ENCODE measurements around the gene NPEPPS. TPM values are rescaled to one million over a fixed set of nuclear protein-coding genes. Genes with fewer than 3 reads are reported as not detected.
A peak's percentile ranks its signal among the peaks of the same experiment; 100 is the strongest.

The NPEPPS gene
- total and polyA plus RNA-seq, 2 experiments from 2014 or later = 97.6 to 104 TPM

GRCh38 chr17:47621293-47622179 is 90.6 kb downstream of the NPEPPS start:
- Histone ChIP-seq H3K4me3 (no peak overlapping the region), H3K4me2 (no peak overlapping the region), H3K36me3 (replicated peaks; ENCODE audit: insufficient read depth, low read depth) (no peaks in the 10 kb centered on the region), H3K9me2 (replicated peaks; ENCODE audit: insufficient read depth) (no peaks in the 10 kb centered on the region), H3K27ac (peak overlapping the region; percentile 54), H3K79me2 (no peaks in the 10 kb centered on the region), H3K4me1 (ENCODE audit: insufficient read depth) (peaks cover 8% of the 10 kb centered on the region), H2AFZ (no peak overlapping the region), H4K20me1 (ENCODE audit: insufficient read depth, poor library complexity, severe bottlenecking) (no peaks in the 10 kb centered on the region), H3K27me3 (no peaks in the 10 kb centered on the region), H3K9me3 (ENCODE audit: low read depth) (no peaks in the 10 kb centered on the region)
- DNase-seq (ENCODE audit: low spot score) = peak; percentile 73
- no peak for TF ChIP-seq CTCF (IDR thresholded peaks at IDR 0.05; ENCODE audit: poor library complexity)
- TF ChIP-seq EZH2phosphoT487 (IDR thresholded peaks at IDR 0.05; ENCODE audit: low read depth, severe bottlenecking, unreplicated experiment) = no peak
- WGBS (ENCODE audit: low lambda C conversion rate, missing lambda C conversion rate) = 50% methylated on average over 9 of the region's 9 CpGs

DNA sequence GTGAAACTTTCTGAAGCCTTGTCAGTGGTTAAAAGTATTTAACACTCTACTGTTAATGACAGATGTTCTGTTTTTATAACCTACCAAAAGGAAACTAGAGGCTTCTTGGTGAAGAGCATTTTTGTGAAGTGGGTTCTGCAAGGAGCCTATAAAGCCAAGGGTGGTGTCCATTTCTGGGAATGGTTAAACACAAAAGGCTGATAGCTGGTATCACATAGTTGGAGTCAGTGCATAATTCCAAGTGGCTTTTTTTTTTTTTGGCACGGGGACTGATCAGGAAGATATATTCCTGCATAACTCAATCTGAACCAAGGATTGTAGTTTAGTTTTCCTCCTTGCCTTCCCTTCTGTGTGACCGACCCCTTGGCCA is 91.3 kb downstream of the NPEPPS start:
- TF ChIP-seq EZH2 (IDR thresholded peaks at IDR 0.05; ENCODE audit: borderline replicate concordance) = no peak
- TF ChIP-seq EZH2phosphoT487 (IDR thresholded peaks at IDR 0.05; ENCODE audit: low read depth, severe bottlenecking, unreplicated experiment) = no peak
- TF ChIP-seq CTCF (IDR thresholded peaks at IDR 0.05; ENCODE audit: poor library complexity) = no peak
- Histone ChIP-seq H3K27ac (peak overlapping the region; percentile 54), H3K4me2 (no peak overlapping the region)

GRCh38 chr17:47624727-47625068 is 93.8 kb downstream of the NPEPPS start:
- no peaks in the 10 kb centered on the region for H3K9me2 ChIP-seq (replicated peaks; ENCODE audit: insufficient read depth)
- H3K4me2 ChIP-seq = no peak overlapping the region
- 45% methylated on average over 1 of the region's 1 CpG for WGBS (ENCODE audit: low lambda C conversion rate, missing lambda C conversion rate)
- TF ChIP-seq EZH2 (IDR thresholded peaks at IDR 0.05; ENCODE audit: borderline replicate concordance) = no peak
- no peak overlapping the region for H3K27ac ChIP-seq
- H3K9me3 ChIP-seq (ENCODE audit: low read depth) = no peaks in the 10 kb centered on the region
- no peak overlapping the region for H2AFZ ChIP-seq
- H4K20me1 ChIP-seq (ENCODE audit: insufficient read depth, poor library complexity, severe bottlenecking) = no peaks in the 10 kb centered on the region
- H3K27me3 ChIP-seq = no peaks in the 10 kb centered on the region
- peaks cover 8% of the 10 kb centered on the region for H3K4me1 ChIP-seq (ENCODE audit: insufficient read depth)
- DNase-seq (ENCODE audit: low spot score) = no peak
- H3K36me3 ChIP-seq (replicated peaks; ENCODE audit: insufficient read depth, low read depth) = no peaks in the 10 kb centered on the region
- no peak overlapping the region for H3K4me3 ChIP-seq
- H3K79me2 ChIP-seq = no peaks in the 10 kb centered on the region

More for the DNA sequence above, 91.3 kb downstream of the NPEPPS start:
- no peaks in the 10 kb centered on the region for H3K9me3 ChIP-seq (ENCODE audit: low read depth)
- no peaks in the 10 kb centered on the region for H3K27me3 ChIP-seq
- H2AFZ ChIP-seq = no peak overlapping the region
- WGBS (ENCODE audit: low lambda C conversion rate, missing lambda C conversion rate) = 71% methylated on average over 2 of the region's 2 CpGs
- H3K9me2 ChIP-seq (replicated peaks; ENCODE audit: insufficient read depth) = no peaks in the 10 kb centered on the region
- no peaks in the 10 kb centered on the region for H3K79me2 ChIP-seq
- H3K4me1 ChIP-seq (ENCODE audit: insufficient read depth) = peaks cover 8% of the 10 kb centered on the region
- no peaks in the 10 kb centered on the region for H4K20me1 ChIP-seq (ENCODE audit: insufficient read depth, poor library complexity, severe bottlenecking)
- no peak for DNase-seq (ENCODE audit: low spot score)
- no peak overlapping the region for H3K4me3 ChIP-seq
- H3K36me3 ChIP-seq (replicated peaks; ENCODE audit: insufficient read depth, low read depth) = no peaks in the 10 kb centered on the region

DNA sequence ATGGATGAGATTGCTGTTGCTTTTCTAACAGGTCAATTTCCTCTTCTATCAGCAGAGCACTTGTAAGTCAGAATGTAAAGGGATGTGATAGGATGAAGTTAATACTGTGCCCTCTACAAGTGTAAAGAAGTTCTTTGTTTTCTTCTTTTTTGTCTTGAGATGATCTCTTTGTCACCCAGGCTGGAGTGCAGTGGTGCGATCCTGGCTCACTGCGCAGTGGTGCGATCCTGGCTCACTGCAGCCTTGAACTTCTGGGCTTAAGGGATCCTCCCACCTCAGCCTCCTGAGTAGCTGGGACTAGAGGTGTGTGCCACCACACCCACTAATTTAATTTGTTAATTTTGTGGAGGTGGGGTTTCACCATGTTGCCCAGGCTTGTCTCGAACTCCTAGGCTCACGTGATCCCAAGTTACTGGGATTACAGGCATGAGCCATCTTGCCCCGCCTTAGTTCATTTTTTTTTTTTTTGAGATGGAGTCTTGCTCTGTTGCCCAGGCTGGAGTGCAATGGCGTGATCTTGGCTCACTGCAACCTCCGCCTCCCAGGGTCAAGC is 97.2 kb downstream of the NPEPPS start:
- no peak overlapping the region for H2AFZ ChIP-seq
- TF ChIP-seq EZH2 (IDR thresholded peaks at IDR 0.05; ENCODE audit: borderline replicate concordance) = no peak
- no peak for TF ChIP-seq EZH2phosphoT487 (IDR thresholded peaks at IDR 0.05; ENCODE audit: low read depth, severe bottlenecking, unreplicated experiment)
- TF ChIP-seq CTCF (IDR thresholded peaks at IDR 0.05; ENCODE audit: poor library complexity) = no peak
- DNase-seq (ENCODE audit: low spot score) = no peak
- 95% methylated on average over 8 of the region's 8 CpGs for WGBS (ENCODE audit: low lambda C conversion rate, missing lambda C conversion rate)
- no peaks in the 10 kb centered on the region for H4K20me1 ChIP-seq (ENCODE audit: insufficient read depth, poor library complexity, severe bottlenecking)
- H3K27ac ChIP-seq = no peak overlapping the region
- no peaks in the 10 kb centered on the region for H3K36me3 ChIP-seq (replicated peaks; ENCODE audit: insufficient read depth, low read depth)
- H3K9me2 ChIP-seq (replicated peaks; ENCODE audit: insufficient read depth) = no peaks in the 10 kb centered on the region
- no peaks in the 10 kb centered on the region for H3K9me3 ChIP-seq (ENCODE audit: low read depth)
- H3K4me3 ChIP-seq = no peak overlapping the region
- H3K4me2 ChIP-seq = no peak overlapping the region
- no peaks in the 10 kb centered on the region for H3K4me1 ChIP-seq (ENCODE audit: insufficient read depth)
- no peaks in the 10 kb centered on the region for H3K79me2 ChIP-seq
- no peaks in the 10 kb centered on the region for H3K27me3 ChIP-seq
